ENCODE results near the gene CHST8.

CHST8 gene

DNA sequence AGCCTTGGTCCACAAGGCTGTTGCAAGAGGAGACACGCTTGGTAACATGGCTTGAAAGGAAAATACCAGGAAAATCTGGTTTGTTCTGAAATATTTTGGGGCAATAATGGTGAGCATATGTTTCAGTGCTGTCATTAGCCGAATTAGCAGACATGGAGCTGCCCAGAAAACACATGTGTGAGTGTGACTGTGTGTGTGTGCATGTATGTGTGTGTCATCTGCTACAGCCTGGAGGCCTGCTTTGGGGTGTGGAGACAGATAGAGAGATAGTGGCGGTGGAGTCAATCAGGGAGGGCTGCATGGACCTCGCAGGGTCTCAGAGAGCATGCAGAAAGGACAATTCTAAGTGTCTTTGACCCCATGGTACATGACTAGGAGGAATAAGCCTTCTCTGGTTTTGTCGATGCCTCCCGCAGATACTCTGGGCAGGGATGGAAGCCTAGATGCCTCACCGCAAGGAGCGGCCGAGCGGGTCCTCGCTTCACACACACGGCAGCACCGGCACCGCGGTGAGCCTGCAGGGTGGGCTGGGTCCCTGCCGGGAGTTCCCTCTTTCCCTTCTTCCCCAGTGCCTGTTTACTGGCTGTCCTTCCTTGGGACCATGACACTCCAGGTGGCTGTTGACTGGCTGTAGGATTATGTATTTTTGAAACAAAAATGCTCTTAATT is 178.4 kb downstream of the CHST8 start:
- Mint-ChIP-seq H3K36me3 (ENCODE audit: insufficient read depth) (peaks cover 4% of the 10 kb centered on the region), H3K27ac (ENCODE audit: low read depth) (no peak overlapping the region), H3K4me3 (no peak overlapping the region), H3K4me1 (no peaks in the 10 kb centered on the region), H3K27me3 (peaks cover 29% of the 10 kb centered on the region), H3K9me3 (no peaks in the 10 kb centered on the region)
- no peak for DNase-seq (ENCODE audit: low spot score in 2 of 2)
- no peak for ATAC-seq (replicated peaks; ENCODE audit: extremely low read depth, poor library complexity, severe bottlenecking)

DNA sequence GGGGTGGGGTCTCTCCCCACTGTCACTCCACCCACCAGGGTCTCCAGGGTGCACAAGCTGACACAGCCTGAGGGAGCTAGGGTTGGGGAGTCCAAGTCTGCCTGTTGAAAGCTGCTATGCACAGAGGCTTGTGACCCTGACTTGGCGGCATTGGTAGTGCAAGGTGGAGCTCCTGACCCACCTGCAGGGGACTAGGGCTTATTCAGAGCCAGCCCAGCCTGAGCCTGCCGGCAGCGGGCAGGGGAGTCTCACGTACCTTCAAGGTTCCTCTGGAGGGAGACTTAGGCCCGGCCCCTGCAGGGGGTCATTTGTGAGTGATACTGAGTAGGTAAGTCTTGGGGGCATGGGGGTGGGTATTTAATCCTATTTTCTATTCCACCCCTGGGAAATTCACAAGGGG is 179.7 kb downstream of the CHST8 start:
- H3K9me3 Mint-ChIP-seq, result no peaks in the 10 kb centered on the region
- H3K36me3 Mint-ChIP-seq (ENCODE audit: insufficient read depth), result peaks cover 4% of the 10 kb centered on the region
- H3K4me3 Mint-ChIP-seq, result no peak overlapping the region
- no peak for ATAC-seq (replicated peaks; ENCODE audit: extremely low read depth, poor library complexity, severe bottlenecking)
- peaks cover 29% of the 10 kb centered on the region for H3K27me3 Mint-ChIP-seq
- peaks cover 5% of the 10 kb centered on the region for H3K4me1 Mint-ChIP-seq
- no peak for DNase-seq (ENCODE audit: low spot score in 2 of 2)
- no peak overlapping the region for H3K27ac Mint-ChIP-seq (ENCODE audit: low read depth)

DNA sequence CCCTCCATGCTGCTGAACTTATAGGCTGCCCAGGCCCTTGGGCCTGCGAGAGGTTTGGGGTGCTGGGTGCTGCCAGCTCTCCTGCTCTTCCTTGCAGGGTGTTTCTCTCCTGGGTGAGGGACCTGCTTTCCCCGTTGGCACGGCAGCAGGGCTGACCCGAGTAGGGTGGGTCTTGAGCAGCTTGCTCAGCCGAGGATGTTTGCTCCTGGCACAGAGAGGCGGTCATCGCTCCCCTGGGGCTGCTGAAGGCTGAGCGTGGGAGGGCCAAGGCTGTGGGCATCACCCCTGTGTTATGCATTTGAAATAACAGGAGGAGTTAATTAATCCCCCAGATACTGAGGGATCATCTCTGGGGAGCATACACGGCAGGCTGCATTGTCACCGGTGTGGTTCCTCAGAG is 180.2 kb downstream of the CHST8 start:
- Mint-ChIP-seq H3K4me3 (no peak overlapping the region), H3K27me3 (peaks cover 29% of the 10 kb centered on the region), H3K36me3 (ENCODE audit: insufficient read depth) (peaks cover 3% of the 10 kb centered on the region), H3K9me3 (no peaks in the 10 kb centered on the region), H3K27ac (ENCODE audit: low read depth) (no peak overlapping the region), H3K4me1 (peaks cover 5% of the 10 kb centered on the region)
- no peak for ATAC-seq (replicated peaks; ENCODE audit: extremely low read depth, poor library complexity, severe bottlenecking)
- DNase-seq (ENCODE audit: low spot score in 2 of 2), result no peak

DNA sequence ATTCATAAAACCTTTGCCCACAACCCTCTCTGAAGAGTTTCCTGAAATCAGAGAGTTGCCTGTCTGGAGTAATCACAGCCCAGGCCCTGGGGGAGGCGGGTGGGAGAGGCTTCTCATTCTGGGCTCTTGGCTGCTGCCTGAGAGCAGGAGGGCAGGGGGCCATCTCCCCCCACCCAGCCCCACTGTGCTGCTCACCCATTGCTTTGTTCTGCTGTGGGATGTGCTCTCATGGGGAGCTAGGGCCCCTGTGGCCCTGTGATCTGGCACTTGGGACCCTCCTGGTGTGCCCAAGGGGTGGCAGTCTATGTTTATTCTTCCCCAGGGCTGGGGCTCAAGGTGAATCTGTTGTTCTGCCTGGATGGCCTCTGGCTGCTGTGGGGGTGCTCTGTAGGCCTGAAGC is 181.0 kb downstream of the CHST8 start:
- H3K4me1 Mint-ChIP-seq, result peaks cover 5% of the 10 kb centered on the region
- H3K27ac Mint-ChIP-seq (ENCODE audit: low read depth), result no peak overlapping the region
- ATAC-seq (replicated peaks; ENCODE audit: extremely low read depth, poor library complexity, severe bottlenecking), result no peak
- no peak overlapping the region for H3K4me3 Mint-ChIP-seq
- H3K9me3 Mint-ChIP-seq, result no peaks in the 10 kb centered on the region
- DNase-seq (ENCODE audit: low spot score in 2 of 2), result no peak
- peaks cover 29% of the 10 kb centered on the region for H3K27me3 Mint-ChIP-seq
- peaks cover 2% of the 10 kb centered on the region for H3K36me3 Mint-ChIP-seq (ENCODE audit: insufficient read depth)

DNA sequence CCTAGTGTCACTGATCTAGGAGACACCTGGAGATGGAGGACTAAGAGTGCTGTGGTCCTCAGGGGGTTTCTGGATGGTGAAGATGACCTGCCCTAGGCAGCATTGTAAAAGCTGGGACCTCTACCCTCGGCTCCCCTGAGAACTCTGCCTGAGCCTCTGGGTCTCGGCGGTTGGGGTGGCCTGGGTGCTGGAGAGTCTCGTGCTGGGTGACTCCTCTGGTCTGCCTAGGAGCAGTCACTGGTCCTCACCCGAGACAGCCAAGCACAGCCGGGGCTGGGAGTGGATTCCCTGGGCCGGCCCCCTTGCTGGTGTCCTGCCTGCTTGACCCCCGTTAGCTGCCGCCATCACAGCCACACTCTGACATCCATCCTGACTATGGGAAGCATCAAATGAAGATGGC is 181.6 kb downstream of the CHST8 start:
- Mint-ChIP-seq H3K9me3 (no peaks in the 10 kb centered on the region), H3K27me3 (peaks cover 29% of the 10 kb centered on the region), H3K27ac (ENCODE audit: low read depth) (no peak overlapping the region), H3K4me3 (no peak overlapping the region), H3K36me3 (ENCODE audit: insufficient read depth) (peaks cover 2% of the 10 kb centered on the region), H3K4me1 (peaks cover 5% of the 10 kb centered on the region)
- DNase-seq (ENCODE audit: low spot score in 2 of 2), result no peak
- ATAC-seq (replicated peaks; ENCODE audit: extremely low read depth, poor library complexity, severe bottlenecking), result no peak

DNA sequence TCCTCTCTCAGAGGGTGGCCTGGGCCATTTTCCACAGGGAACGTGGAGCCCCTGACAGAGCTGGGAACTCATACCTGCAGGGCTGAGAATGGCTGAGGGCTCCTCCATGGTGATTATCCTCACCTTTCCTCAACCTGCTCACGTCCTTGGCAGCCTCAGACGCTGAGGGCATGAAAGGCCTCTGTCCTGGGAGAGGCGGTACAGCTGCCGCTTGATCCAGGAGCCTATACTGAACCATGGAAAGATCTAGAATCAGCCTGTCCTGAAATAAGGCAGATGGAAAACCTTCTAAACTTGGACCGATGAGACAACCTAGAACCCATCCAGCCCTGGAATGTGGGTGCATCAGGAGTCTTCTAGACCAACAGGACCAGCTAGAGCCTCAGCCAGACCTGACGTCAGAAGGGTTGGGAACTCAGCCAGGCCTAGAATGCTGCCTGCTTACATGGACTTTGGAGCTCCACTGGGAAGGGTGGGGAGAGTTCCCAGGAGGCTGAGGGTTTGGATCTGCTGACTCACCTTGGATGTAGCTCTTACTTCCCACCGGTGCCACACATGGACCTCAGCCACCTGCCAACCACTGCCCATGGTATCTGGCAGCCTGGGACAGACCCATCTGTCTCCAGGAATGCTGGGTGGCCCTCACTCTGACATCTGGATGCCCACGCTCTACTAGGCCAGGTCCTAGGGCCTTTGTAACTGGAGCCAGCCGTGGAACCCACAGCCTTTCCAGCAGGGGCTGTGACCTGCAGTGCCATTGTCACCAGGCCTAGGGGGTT is 182.5 kb downstream of the CHST8 start:
- Mint-ChIP-seq H3K27ac (ENCODE audit: low read depth) (no peak overlapping the region), H3K4me1 (peaks cover 5% of the 10 kb centered on the region), H3K36me3 (ENCODE audit: insufficient read depth) (peaks cover 2% of the 10 kb centered on the region), H3K4me3 (no peak overlapping the region), H3K27me3 (peaks cover 21% of the 10 kb centered on the region), H3K9me3 (no peaks in the 10 kb centered on the region)
- ATAC-seq (replicated peaks; ENCODE audit: extremely low read depth, poor library complexity, severe bottlenecking), result no peak
- DNase-seq (ENCODE audit: low spot score in 2 of 2), result no peak

DNA sequence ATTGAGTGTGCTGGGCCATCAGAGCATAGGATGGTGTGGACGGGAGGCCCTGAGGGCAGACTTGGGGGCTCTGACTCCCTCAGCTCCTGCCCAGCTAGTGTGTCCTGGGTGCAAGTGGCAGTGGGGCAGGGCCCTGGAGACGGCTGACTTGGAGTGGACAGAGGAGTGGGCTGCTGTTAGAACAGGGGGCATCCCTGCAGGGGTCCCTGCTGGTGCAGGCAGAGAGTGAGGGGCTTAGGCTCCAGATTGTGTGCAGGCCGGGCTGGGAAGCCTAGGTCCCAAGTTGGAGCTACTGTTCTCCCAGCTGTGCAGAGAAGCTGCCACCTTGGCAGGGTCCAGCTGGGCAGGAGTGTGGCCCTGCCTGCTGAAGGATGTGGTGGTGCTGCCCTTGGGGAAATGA is 183.6 kb downstream of the CHST8 start:
- Mint-ChIP-seq H3K36me3 (ENCODE audit: insufficient read depth) (peaks cover 4% of the 10 kb centered on the region), H3K27me3 (peaks cover 10% of the 10 kb centered on the region), H3K4me1 (peaks cover 5% of the 10 kb centered on the region), H3K9me3 (no peaks in the 10 kb centered on the region), H3K27ac (ENCODE audit: low read depth) (no peak overlapping the region), H3K4me3 (no peak overlapping the region)
- ATAC-seq (replicated peaks; ENCODE audit: extremely low read depth, poor library complexity, severe bottlenecking), result no peak
- DNase-seq (ENCODE audit: low spot score in 2 of 2), result no peak

DNA sequence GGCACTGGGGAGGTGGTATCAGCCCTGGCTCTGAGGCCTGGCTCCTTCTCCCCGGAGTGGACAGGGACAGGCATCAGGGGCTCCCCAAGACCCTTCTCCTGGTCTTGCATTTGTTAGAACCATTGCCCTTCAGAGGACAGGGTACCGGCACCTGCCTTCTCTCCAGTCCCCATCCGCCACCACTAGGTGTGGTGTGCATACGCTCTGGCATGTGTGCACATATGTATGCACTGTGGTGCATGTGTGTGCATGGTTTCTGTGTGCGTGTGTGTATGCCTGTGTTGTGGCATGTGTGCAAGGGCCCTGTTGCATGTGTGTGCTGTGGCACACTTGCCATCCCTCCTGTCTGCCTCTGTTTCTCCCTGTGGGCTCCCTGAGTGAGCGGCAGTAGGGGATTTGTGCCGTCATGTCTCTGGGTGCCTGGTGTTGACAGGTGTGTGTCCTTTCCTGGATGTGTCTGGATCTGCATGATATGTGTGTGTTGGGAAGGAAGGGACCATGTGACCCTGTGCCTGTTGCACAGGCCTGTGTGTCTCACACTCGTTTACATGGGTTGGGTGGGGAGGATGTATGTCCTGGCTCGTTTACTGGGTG is 184.2 kb downstream of the CHST8 start:
- DNase-seq (ENCODE audit: low spot score in 2 of 2) (no peak), ATAC-seq (replicated peaks; ENCODE audit: extremely low read depth, poor library complexity, severe bottlenecking) (no peak)
- H3K27ac Mint-ChIP-seq (ENCODE audit: low read depth), result no peak overlapping the region
- peaks cover 8% of the 10 kb centered on the region for H3K27me3 Mint-ChIP-seq
- H3K4me1 Mint-ChIP-seq, result peaks cover 5% of the 10 kb centered on the region
- no peak overlapping the region for H3K4me3 Mint-ChIP-seq
- H3K9me3 Mint-ChIP-seq, result no peaks in the 10 kb centered on the region
- H3K36me3 Mint-ChIP-seq (ENCODE audit: insufficient read depth), result peaks cover 4% of the 10 kb centered on the region

DNA sequence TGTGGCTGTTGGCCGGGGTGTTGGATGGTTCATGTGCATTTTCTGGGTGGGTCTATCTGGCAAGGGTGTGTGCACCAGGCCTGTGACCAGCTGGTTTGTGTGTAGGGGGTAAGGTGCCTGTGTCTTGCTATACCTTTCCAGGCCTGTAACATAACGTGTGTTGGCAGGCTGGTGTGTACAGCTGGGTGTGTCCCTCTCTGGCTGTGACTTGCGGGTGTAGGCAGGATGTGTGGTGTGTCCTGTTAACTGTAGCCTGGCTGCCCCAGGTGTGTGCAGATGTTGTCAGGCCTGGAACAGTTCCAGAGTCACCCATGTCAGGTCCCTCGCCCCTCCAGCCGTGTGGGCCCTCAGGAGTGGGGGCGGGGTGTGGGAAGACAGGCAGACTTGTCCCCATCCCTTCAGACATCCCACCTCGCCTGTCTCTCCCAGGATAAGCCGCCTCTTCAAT is 184.7 kb downstream of the CHST8 start:
- Mint-ChIP-seq H3K4me3 (no peak overlapping the region), H3K36me3 (ENCODE audit: insufficient read depth) (peaks cover 4% of the 10 kb centered on the region), H3K4me1 (peaks cover 5% of the 10 kb centered on the region), H3K9me3 (no peaks in the 10 kb centered on the region), H3K27me3 (peaks cover 8% of the 10 kb centered on the region), H3K27ac (ENCODE audit: low read depth) (no peak overlapping the region)
- ATAC-seq (replicated peaks; ENCODE audit: extremely low read depth, poor library complexity, severe bottlenecking) (no peak), DNase-seq (ENCODE audit: low spot score in 2 of 2) (no peak)

DNA sequence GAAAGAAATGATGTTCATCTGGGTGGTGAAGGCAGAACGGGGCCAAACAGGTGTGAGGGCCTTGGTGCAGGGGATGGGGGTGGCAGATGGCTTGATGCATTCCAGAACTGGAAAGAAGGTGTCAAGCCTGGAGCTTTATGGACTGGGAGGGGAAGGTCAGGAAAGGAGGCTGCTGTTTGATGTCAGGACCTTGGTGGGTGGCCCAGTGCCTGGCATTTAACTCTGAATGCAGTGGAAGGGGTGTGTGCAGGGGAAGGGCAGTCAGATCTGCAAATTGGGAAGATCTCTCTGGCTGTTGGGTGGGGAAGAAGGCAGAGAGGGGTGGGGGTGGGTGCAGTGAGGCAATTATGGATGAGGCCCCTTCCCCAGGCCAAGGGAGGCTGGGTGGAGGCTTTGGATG is 186.6 kb downstream of the CHST8 start:
- H3K27me3 Mint-ChIP-seq, result no peaks in the 10 kb centered on the region
- no peaks in the 10 kb centered on the region for H3K9me3 Mint-ChIP-seq
- no peak overlapping the region for H3K27ac Mint-ChIP-seq (ENCODE audit: low read depth)
- ATAC-seq (replicated peaks; ENCODE audit: extremely low read depth, poor library complexity, severe bottlenecking) (no peak), DNase-seq (ENCODE audit: low spot score in 2 of 2) (no peak)
- peaks cover 5% of the 10 kb centered on the region for H3K4me1 Mint-ChIP-seq
- no peak overlapping the region for H3K4me3 Mint-ChIP-seq
- H3K36me3 Mint-ChIP-seq (ENCODE audit: insufficient read depth), result peaks cover 3% of the 10 kb centered on the region

DNA sequence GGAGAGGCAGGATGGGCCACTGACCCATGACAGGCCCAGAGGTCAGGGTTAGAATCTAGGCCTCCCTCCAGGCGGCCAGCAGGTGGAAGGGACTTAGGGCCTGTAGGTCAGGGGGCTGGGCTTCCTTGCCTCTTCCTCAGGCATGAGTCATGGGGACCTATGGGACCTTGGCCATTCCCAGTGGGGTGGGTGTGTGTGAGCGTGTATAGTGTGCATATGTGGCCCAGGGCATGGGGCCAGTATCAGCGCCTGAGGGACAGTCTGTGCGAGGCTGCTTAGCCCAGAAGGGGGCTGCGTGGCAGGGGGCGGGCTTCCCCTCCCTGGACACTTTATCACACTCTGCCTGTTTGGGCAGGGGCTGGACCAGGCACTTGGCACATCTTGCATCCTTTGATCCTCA is 188.2 kb downstream of the CHST8 start:
- Mint-ChIP-seq H3K4me1 (peaks cover 5% of the 10 kb centered on the region), H3K9me3 (no peaks in the 10 kb centered on the region), H3K4me3 (no peak overlapping the region), H3K27ac (ENCODE audit: low read depth) (no peak overlapping the region), H3K36me3 (ENCODE audit: insufficient read depth) (peaks cover 2% of the 10 kb centered on the region), H3K27me3 (no peaks in the 10 kb centered on the region)
- no peak for ATAC-seq (replicated peaks; ENCODE audit: extremely low read depth, poor library complexity, severe bottlenecking)
- DNase-seq (ENCODE audit: low spot score in 2 of 2), result no peak

DNA sequence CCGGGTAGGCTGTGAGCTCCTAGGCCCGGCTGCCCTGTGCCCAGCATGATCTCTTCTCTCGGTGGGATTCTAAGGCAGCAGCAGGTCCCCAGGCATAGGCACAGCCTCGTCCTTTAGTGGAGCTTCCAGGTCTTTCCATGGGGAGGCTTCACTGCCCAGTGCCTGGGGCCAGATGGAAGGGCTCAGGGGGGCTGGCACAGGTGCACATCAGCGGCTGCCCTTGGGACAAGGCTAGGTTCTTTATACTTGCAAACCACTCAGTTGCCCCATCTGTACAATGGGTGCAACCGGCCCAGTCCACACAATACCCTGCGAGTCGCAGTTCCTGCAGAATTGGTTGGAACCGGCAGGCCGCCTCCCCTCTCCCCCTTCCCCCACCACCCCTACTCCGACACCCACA is 189.1 kb downstream of the CHST8 start:
- no peak for ATAC-seq (replicated peaks; ENCODE audit: extremely low read depth, poor library complexity, severe bottlenecking)
- H3K4me3 Mint-ChIP-seq, result no peak overlapping the region
- peaks cover 5% of the 10 kb centered on the region for H3K4me1 Mint-ChIP-seq
- H3K27ac Mint-ChIP-seq (ENCODE audit: low read depth), result no peak overlapping the region
- no peaks in the 10 kb centered on the region for H3K9me3 Mint-ChIP-seq
- no peak for DNase-seq (ENCODE audit: low spot score in 2 of 2)
- H3K27me3 Mint-ChIP-seq, result no peaks in the 10 kb centered on the region
- peaks cover 2% of the 10 kb centered on the region for H3K36me3 Mint-ChIP-seq (ENCODE audit: insufficient read depth)

DNA sequence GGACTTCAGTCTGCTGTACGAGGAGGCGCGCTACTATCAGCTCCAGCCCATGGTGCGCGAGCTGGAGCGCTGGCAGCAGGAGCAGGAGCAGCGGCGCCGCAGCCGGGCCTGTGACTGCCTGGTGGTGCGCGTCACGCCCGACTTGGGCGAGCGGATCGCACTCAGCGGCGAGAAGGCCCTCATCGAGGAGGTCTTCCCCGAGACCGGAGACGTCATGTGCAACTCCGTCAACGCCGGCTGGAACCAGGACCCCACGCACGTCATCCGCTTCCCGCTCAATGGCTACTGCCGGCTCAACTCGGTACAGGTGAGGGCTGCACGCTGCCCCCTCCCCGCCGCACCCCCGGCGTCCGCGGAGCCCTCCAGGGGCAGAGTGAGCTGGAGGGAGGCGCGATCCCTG is 189.5 kb downstream of the CHST8 start:
- no peak for DNase-seq (ENCODE audit: low spot score in 2 of 2)
- Mint-ChIP-seq H3K4me1 (peaks cover 1% of the 10 kb centered on the region), H3K36me3 (ENCODE audit: insufficient read depth) (peaks cover 2% of the 10 kb centered on the region), H3K9me3 (no peaks in the 10 kb centered on the region), H3K4me3 (no peak overlapping the region), H3K27ac (ENCODE audit: low read depth) (no peak overlapping the region), H3K27me3 (no peaks in the 10 kb centered on the region)
- no peak for ATAC-seq (replicated peaks; ENCODE audit: extremely low read depth, poor library complexity, severe bottlenecking)
